ENCODE results near the gene HSD17B10. TPM values are rescaled to one million over a fixed set of nuclear protein-coding genes. Genes with fewer than 3 reads are reported as not detected.

Gene HSD17B10
- total and polyA plus RNA-seq, 5 donors = 89.3 to 113 (median 107) TPM

- DNase-seq (no peak), ATAC-seq (no peak)
- Histone ChIP-seq H3K27me3 (ENCODE audit: control insufficient read depth, insufficient read depth) (no peaks in the 10 kb centered on the region), H3K4me1 (ENCODE audit: control insufficient read depth, insufficient read depth, low read length) (no peaks in the 10 kb centered on the region), H3K4me3 (ENCODE audit: low read length) (no peak overlapping the region), H3K9me3 (ENCODE audit: control insufficient read depth, low read length) (no peaks in the 10 kb centered on the region), H3K27ac (ENCODE audit: low read length) (no peak overlapping the region)
- intact Hi-C loops (cut with DNase I) = no loop called here
- WGBS = 100% methylated on average over 1 of the region's 1 CpG
These were observed 36.0 kb downstream of the HSD17B10 start for GRCh38 chrX:53398216-53398615.

GRCh38 chrX:53395605-53396298 is 38.4 kb downstream of the HSD17B10 start:
- H3K27me3 ChIP-seq (ENCODE audit: control insufficient read depth, insufficient read depth) = no peaks in the 10 kb centered on the region
- DNase-seq (no peak), ATAC-seq (no peak)
- no peaks in the 10 kb centered on the region for H3K9me3 ChIP-seq (ENCODE audit: control insufficient read depth, low read length)
- no peak overlapping the region for H3K27ac ChIP-seq (ENCODE audit: low read length)
- H3K4me3 ChIP-seq (ENCODE audit: low read length) = no peak overlapping the region
- 95% methylated on average over 2 of the region's 2 CpGs for WGBS
- intact Hi-C loops (cut with DNase I) = no loop called here
- H3K4me1 ChIP-seq (ENCODE audit: control insufficient read depth, insufficient read depth, low read length) = no peaks in the 10 kb centered on the region

- peak in 1 of 3 donors; percentile 55 for DNase-seq
- ATAC-seq = no peak
- WGBS = 66% methylated on average over 4 of the region's 4 CpGs
These were observed 50.6 kb downstream of the HSD17B10 start for GRCh38 chrX:53383376-53384076.

More at GRCh38 chrX:53383376-53384076, 50.6 kb downstream of the HSD17B10 start:
- H3K4me1 ChIP-seq (ENCODE audit: control insufficient read depth, insufficient read depth, low read length) = no peaks in the 10 kb centered on the region
- intact Hi-C loops (cut with DNase I) = no loop called here
- no peaks in the 10 kb centered on the region for H3K27me3 ChIP-seq (ENCODE audit: control insufficient read depth, insufficient read depth)
- H3K27ac ChIP-seq (ENCODE audit: low read length) = no peak overlapping the region
- no peak overlapping the region for H3K4me3 ChIP-seq (ENCODE audit: low read length)
- no peaks in the 10 kb centered on the region for H3K9me3 ChIP-seq (ENCODE audit: control insufficient read depth, low read length)

Small RNAs within 50 kb of the gene (microRNA-seq; reads per million reads assigned to microRNA genes)
- 0 reads per million in 2 donors for gene MIR6857

Other genes starting within 250 kb of the HSD17B10 start
- gene KDM5C, start 209.2 kb downstream of the HSD17B10 start, total RNA-seq = 10 to 100 TPM; 37.8 to 61.6 (median 47.7) TPM
- gene KDM5C, start 209.2 kb downstream of the HSD17B10 start, polyA plus RNA-seq = 23.4 TPM
- gene IQSEC2, start 152.8 kb downstream of the HSD17B10 start, total RNA-seq = 10 to 100 TPM; 11.6 to 15.3 (median 14.6) TPM
- gene IQSEC2, start 152.8 kb downstream of the HSD17B10 start, polyA plus RNA-seq = 15.1 TPM
- 10 to 100 TPM; 41.9 to 50.3 (median 49.2) TPM for gene SMC1A, start 11.7 kb downstream of the HSD17B10 start, total RNA-seq
- 9.4 TPM for gene SMC1A, start 11.7 kb downstream of the HSD17B10 start, polyA plus RNA-seq
- gene RIBC1, start 11.5 kb downstream of the HSD17B10 start, total RNA-seq = 1 to 10 TPM in 1 of 4 donors, under 1 TPM in 3; 0.67 to 1.8 (median 0.83) TPM
- gene RIBC1, start 11.5 kb downstream of the HSD17B10 start, polyA plus RNA-seq = 1.1 TPM

Measured in right cardiac atrium (tissue), 5 donors.